Stimulated activated CD8-positive, alpha-beta memory T cell treated with anti-CD3 and anti-CD28 coated beads, Interleukin-7, amount 100 ng/mL, for 24 hours (primary cell): ENCODE data around the gene DYNC1I1.

ENCODE experiments used
- DNase-seq: peaks from one replicate; pipeline ENCODE4 v3.0.0-alpha.2; 2020; ENCODE audit warnings: low read depth

DYNC1I1 gene

DNA sequence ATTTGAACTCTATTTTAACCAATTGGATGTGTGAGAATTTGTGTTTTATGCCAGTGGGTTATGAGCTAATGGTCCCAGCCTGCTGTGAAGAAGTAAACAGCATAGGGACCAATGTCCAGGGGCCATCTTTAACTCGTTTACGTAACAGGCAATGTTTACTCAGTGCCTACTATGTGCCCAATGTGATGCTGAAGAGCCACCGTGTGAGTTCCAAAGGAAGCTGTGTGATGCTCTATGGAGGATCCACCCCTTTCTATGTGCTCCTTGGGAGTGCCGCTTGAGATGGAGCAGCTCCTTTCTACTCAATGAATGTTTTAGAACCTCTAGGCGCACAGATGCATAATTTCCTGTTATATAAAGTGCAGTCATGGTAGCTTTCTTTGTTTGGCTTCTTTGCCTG, 21.3 kb downstream of the DYNC1I1 start:
- DNase-seq: no peak

DNA sequence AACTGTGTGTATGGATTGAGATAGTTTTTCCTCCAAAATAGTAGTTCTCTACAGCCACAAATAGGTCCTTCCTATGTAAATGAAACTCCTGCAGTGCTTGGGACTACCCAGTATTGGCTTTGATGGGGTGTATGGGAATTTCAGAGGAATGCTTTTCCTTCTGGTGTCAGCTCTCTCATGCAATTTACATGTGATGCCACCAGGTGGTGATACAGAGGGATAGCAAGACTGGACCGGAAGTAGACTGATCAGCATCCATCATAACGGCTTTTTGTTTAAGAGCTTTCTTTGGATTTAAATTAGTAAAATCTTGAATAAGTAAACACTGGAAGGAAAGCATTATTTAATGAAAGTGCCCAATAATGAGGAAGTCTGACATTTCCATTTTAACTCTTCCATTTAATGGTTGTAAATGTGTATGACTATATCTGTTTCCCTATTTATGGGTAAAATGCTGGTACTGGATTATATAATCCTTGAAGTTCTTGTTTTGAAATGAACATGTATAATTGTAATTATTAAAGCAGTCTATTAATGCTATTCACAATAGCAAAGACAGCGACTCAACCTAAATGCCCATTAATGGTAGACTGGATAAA, 22.7 kb downstream of the DYNC1I1 start:
- DNase-seq: no peak

DNA sequence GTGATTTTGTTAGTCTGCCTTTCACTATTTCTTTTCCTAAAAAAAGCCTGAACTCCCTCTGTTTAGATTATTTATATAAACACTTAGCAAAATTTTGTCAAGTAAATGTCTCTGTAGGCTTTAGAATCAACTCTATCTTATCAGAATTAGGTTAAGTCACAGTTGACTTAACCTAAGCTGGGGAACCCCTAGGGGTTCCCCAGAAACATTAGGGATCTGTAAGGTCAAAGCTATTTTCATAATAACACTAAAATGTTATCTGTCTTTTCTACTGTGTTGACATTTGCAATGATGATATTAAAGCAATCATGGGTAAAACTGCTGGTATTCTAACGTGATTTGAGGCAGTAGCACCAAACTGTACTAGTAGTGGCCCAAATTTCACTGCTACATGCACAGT, 24.3 kb downstream of the DYNC1I1 start:
- no peak for DNase-seq

DNA sequence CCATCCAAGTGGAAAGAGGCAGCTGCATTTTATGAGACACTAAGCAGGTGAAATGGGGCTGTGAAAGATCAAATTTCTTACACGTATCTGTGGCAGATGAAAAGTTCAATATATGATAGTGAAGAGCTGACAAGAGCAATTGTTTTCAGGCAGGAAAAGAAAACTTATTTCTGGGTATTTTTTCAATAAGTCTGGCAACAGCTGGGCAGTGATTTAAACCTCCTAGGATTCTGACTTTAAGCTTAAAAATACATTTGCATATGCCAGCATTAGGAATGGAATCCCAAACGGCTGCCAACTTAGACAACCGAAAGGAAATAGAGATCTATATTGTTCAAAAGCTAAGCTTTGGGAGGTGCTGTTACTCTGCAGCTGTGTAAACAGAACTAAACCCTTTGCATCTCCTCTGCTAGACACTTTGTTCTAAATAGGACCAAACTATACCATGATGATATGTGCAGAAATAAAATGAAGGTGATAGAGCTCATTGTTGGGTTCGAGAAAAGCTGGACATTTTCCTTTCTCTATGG, 26.1 kb downstream of the DYNC1I1 start:
- no peak for DNase-seq

DNA sequence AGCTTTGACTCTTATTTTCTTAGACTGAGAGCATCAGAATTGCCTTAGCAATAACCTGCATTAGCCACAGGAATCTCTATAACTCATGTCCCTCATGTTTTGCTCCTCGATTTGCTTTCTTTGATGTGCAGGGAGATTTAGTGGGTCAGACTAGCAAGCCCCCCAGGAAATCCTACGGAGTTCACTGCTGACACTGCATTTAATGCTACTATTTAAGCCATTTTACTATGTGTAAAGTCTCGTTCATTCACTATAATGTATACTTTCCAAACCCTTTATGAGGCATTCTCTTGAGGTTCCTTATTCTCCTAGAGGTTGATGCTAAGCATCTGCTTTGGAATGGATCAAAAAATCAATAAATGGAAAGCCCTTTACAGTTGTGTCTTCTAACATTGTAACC, 28.4 kb downstream of the DYNC1I1 start:
- DNase-seq: no peak

DNA sequence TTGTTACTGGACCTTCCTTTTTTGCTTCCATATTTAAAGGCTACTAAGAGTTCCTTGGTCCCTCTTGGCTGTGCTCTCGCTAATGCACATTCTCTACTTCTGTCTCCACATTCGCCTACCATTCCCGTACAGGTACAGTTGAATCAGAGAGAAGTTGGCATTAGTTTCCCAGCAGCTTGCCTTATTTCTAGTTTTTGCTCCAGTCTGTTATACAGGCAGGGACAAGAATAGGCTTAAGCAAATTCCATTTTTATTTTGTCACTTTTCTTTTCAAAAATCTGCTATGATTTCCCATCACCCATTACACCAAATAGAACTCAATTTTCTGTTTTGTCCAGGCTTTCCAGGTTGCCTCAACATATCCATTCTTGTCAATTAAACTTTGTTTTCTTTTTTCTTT, 29.9 kb downstream of the DYNC1I1 start:
- DNase-seq: no peak

DNA sequence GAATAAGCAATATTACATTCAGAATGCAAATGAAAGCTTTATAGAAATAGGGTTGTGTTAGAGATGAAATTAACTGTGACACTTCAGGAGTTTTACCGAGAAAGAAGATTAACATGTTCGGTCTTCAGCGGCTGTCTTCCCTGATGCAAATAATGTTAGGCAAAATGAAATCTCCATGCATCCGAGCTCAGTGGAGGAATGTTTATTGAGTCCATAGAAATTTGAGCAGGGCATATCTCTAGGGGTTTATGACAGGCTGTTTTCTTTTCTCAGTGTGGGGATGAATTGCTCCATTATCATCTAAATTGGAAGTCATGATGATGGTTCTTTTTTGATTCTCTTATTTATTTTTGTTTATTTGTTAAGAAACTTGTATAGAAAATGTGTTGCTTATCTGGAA, 31.7 kb downstream of the DYNC1I1 start:
- DNase-seq: no peak

DNA sequence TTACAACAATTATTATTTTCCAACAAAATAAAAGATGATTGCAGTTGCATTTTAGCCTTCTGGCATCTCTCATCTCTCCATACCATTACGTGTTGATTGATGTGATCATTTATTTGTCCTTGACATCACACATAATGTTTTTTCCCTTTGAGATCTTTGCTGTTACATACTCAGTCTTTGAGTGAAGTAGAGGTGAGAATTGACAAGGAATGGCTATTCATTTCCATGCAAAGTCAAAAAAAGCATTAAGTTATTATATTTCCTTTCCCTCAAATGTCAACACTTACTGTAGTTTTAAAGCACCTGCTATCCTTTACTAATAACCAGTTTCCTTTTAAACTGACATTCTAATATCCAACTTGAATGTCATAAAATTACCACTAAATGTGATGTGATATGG, 33.6 kb downstream of the DYNC1I1 start:
- DNase-seq: no peak

DNA sequence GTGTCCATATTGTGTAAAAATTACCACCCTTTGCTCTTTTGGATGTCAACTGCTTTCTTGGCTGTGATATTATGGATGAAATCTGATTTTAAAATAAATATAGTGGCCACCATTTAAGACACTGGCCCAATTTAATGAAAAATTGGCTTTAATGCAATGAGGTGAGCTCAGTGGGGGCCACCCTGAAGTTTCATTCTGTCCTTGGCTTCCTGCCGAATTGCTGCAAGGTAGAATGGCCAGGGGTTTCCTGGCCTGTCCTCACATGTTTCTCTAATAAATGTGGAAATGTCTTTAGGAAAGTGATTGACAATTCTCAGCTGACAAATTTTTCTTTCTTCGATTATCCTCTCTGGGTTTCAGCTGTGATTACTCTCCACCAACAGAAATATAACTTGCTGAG, 36.0 kb downstream of the DYNC1I1 start:
- no peak for DNase-seq

DNA sequence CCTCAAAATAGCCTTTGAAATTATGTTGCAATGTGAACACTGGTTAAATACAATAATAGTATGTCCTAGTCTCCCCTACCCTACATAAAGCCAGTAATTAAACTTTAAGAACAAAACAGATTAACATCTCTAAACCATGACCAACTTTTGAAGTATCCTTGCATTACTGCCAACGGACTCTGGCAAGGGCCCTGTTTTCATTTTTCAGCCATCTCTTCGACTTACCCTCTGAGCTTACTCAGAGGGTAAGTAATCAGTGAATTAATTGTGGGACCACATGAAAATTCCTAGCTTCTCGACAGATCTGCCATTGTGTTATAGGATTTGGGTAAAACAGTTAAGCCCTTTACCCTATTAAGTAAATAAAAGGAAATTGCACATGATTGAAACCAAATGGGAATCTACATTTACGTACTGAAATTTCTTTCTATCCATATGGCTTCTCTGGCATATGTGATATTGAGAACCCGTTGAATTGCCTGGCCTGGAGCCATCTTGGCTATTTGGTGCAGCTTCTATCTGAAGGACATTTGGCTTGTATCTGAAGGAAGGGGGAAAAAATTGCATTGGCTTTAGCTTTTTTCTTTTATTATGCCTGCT, 39.6 kb downstream of the DYNC1I1 start:
- DNase-seq: no peak

DNA sequence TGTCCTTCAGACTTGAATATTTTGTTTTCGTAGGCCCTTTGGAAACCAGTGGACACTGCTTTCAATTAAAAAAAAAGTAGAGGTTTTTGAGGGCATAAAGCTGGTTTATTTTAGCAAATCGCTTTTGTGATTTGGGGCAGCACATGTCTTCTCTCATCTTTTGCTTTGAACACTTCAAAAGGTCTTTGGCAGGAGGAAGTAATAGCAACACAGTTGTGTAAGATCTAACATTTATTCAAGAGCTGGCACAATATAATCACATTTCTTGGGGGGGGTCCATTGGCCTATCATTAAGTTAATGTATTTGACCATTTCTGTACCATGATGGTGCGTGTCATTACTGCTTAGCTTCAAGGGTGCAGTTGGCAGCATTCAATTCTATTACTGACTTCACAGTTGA, 42.4 kb downstream of the DYNC1I1 start:
- no peak for DNase-seq

DNA sequence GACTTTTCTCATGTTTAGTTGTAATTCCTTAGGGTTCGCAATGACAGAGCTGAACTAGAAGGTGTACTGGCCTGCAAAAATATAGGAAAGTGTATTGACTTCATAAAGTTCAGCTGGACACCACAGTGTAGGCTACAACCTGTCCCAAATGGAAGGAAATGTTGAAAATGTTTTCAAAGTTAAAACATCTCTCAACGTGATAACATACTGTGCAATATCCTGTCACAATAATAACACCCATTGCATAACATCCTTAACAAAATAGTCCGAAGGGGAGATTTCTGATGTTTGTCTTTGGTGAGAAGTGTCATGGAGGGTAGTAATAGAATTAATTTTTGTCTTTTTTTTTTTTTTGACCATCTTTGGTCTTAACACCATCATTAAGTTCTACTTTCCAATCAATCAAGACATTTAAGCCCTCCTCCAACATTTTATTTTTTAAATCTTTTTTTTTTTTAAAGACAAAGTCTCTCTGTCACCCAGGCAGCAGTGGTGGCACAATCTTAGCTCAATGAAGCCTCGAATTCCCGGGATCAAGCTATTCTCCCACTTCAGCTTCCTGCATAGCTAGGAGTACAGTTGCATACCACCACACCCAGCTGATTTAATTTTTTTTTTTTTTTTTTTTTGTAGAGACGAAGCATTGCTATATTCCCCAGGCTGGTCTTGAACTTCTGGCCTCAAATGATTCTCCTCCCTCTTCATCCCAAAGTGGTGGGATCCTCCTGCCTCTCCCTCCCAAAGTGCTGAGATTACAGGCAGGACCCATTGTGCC, 45.7 kb downstream of the DYNC1I1 start:
- DNase-seq: no peak

DNA sequence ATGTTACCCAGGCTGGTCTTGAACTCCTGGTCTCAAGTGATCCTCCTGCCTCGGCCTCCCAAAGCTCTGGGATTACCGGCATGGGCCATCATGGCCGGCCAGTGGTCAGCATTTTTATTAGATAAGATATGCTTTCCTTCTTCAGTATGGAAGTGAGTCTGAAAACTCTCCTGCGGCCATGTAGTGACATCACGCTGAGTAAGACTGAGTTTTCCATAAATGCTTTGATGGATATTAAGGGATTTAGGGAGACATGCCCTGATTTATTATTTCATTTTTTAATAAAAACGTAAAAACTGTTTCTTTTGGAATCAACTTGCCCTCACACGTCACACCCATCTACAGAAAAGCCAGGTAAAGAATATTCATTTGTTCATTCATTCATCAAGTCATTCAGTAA, 48.4 kb downstream of the DYNC1I1 start:
- no peak for DNase-seq

DNA sequence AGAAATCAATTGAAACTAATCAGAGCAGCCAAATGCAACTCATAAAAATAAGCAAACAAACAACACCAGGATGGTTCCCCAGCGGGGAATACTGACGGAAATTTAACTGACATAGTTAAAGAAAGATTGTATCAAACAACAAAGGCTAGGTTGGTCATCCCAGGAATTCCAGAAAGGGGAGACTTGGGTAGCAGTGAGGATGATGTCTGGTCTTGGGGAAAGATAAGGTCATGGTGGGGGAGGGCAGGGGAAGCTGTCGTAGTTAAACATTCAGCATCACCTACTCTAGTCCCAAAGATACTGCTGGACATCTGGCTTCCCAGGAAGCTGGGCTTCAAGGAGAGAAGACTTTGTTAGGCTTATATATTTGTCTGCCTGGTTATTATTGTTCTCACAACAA, 50.4 kb downstream of the DYNC1I1 start:
- no peak for DNase-seq

DNA sequence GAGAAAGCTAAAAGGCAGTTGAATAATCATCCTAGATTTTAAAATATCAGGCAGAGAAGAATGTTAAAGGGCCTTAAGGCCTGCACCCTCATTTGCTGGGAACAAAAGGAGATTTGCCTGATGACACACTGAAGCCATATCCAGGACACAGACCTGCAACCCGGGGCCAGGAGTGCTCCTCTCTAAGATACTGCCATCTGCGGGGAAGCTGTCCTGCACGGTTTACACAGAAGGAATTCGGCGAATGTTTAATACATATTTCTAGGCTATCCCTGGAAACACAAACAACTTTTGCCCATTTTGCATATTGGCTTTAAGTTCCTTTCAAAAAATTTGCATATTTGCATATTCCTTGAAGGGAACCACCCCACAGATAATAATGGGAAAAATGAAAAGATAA, 52.3 kb downstream of the DYNC1I1 start:
- no peak for DNase-seq

DNA sequence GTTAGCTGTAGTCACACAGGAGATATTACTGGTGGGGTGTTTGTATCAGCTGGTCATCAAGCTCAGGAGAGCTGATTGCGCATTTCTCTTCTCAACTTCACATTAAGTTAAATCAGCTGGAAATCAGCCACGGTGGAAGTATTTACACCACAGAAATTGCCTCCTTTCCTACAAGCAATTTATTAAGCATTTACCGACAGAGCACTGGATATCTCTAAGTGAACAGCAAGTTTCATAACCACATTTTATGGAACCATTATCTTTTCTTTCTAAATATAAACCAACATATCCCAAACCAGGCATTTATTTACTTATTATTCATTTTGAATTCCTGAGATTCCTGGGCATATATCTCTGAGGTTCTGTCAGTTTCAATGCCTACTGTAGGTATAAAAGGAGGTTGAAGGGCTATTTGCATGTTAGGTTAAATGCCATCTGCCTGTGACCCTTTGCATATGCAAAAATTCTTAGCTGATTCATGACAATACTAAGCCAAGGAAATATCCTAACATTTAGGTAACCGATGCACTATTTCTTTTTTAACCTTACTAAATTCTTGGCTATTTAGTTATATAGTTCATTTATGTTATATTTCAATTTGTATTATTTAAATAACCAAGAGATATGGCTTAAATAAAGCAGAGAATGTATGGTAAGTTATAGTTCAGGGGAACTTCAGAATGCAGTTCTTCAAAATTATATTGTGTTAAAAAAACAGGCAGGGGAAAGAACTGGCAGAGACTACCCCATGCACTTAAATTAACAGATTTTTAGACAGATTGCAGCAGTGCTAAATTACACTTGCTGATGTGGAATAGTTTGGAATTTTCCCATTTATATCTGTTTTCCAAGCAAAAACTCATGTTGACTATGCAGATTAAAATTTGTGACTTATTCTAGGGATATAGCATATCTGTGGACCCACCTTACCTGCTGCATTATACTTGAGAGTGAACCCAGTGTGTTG, 56.8 kb downstream of the DYNC1I1 start:
- no peak for DNase-seq

DNA sequence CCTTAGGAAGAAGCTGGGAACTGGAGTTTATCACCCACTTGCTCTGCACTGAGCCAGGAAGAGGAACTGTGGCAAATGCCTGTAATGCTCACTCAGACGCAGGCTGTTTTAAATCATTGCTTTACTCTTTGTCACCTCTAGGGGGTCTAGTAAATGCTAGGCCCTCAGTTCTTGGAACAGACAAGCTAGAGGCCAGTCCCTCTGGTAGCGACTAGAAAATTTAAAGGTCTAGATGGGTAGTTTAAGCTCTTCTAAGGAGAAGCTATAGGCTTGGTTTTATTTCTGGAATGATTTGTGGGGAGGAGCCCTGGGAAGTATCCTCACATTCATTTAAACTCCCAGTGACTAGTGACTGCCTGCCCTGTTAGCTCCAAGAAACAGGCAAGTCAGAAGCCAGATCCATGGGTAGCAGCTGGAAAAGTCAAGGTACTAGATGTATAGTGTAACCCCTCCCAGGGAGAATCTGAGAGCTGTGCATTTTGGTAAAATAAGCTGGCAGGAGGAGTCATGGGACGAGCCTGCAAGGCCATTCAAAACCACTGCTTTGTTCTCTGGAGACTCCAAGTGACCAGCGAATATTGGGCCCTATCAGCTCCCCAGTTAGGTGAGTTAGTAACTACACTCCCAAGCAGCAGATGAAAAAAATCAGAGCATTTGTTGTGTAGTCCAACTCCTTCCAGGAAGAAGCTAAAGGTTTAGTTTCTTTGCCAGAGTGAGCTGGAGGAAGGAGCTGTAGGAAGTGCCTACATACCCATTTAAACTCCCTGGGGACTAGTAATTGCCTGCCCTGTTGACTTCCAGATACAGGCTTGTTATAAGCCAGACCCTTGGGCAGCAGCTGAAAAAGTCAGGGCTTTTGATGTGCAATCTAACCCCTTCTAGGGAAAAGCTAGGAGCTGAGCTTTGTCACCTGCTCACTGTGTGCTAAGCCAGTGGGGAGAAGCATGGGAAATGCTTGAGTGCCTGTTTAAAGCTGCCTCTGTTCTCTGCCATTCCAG, 68.9 kb downstream of the DYNC1I1 start:
- DNase-seq: no peak

DNA sequence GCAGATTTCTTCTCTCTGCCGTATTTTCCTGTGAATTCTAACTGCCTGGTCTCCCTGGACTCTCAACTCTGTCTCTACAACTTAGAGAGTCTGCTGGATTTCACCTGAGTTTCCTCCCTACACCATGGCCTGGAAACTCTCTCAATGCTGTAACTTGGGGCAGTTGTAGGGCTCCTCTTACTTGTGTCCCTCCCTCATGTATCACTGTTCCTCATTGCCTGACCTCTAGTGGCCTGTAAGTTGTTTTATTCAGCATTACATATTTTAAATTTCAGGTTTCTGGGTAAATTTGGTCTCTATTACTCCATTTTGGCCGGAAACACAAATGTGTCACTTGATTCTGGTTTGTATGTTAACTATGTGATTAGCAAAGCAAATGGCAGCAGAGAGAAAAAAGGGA, 70.9 kb downstream of the DYNC1I1 start:
- DNase-seq: no peak

DNA sequence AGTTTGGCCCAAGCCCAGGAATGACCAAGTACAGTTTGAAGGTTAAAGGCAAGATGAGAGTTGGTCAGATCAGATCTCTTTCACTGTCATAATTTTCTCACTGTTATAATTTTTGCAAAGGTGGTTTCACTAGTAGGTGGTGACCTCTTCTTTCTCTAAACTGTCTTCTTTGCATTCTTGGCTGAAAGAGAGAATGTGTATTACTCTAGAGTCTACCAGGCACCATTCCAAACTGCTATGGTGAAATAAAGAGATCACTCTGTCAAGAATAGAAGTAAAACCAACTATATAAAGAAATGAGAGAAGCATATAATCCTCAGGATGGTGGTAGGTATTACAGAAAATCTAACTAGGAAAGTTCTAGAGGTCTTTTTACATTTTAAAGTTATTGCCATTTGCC, 72.7 kb downstream of the DYNC1I1 start:
- no peak for DNase-seq

DNA sequence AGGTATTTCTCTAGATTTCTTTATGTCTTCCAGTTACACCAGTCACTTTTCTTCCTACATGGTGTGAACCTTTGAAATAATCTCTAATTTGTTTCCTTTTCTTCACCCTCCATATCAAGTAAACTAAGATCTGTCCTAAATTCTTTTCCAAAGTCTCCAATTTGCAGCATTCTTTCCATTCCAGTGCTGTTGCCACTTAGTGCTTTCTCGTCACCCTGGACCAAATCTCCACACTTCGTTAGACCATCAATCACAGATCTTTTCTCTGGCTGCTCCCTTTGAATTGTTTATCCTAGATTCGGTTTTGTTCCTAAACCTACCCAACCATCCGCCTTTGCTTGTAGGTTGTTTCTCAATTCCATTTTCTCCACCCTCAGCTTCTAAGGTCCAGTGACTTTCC, 74.7 kb downstream of the DYNC1I1 start:
- no peak for DNase-seq

DNA sequence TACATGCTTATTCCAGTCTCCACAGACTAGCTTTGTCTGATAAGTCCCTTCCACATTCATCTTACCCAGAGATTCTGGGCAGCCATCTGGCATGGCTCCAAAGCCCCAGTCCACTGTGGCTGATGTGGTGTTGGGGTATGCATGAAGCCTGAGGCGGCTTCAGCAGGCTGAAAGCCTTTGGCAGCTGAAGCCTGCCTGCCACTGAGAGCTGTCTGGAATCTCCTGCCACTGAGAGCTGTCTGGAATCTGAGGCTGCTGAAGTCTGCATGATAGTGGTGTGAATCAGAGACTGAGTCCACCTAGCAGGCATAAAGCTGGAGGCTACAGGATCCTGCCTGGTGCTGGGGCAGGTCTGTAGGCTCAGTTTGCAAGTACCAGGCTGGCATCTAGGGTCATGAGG, 87.1 kb downstream of the DYNC1I1 start:
- no peak for DNase-seq
